OCI-LY7 (cell line): ENCODE data around the gene HHIPL2. TPM values are rescaled to one million over a fixed set of nuclear protein-coding genes. Genes with fewer than 3 reads are reported as not detected.

ENCODE experiments used
- BruUV-seq: library from RNA; stranded (reverse); fragments of 400-500 nt; replicated peaks from 2 replicates; lab custom pipeline; 2021; lab: Mats Ljungman, UMichigan
- CTCF ChIA-PET: fragments of 300-600 bp; sonication (Branson Sonifier 250); formaldehyde crosslinking; loops from one replicate; lab custom pipeline; 2022; ENCODE audit warnings: antibody characterized with exemption; ENCODE audit not compliant: unreplicated experiment; lab: Charles Lee
- POLR2A ChIA-PET: fragments of 300-600 bp; sonication (Branson Sonifier 250); formaldehyde crosslinking; loops from one replicate; lab custom pipeline; 2022; ENCODE audit warnings: antibody characterized with exemption; lab: Charles Lee
- DNase-seq: peaks from one replicate; pipeline ENCODE4 v3.0.0-alpha.2; 2015; ENCODE audit warnings: low spot score
- H2AFZ ChIP-seq: fragments of 200-600 bp; sonication (generic), shearing (Covaris generic); 2 replicates; pipeline ENCODE4 v1.6.1; 2014; ENCODE audit warnings: mild to moderate bottlenecking, antibody characterized with exemption, low read length, moderate library complexity
- H3K27ac ChIP-seq: fragments of 200-600 bp; sonication (generic); 2 replicates; pipeline ENCODE4 v1.5.1; 2014; ENCODE audit warnings: mixed run types, low read depth, mild to moderate bottlenecking, moderate library complexity, low read length, inconsistent platforms; ENCODE audit not compliant: poor library complexity, severe bottlenecking
- H3K36me3 ChIP-seq: fragments of 200-600 bp; sonication (generic); 2 replicates; pipeline ENCODE4 v1.6.1; 2014; ENCODE audit warnings: mild to moderate bottlenecking, antibody characterized with exemption, low read length, moderate library complexity, mixed read lengths; ENCODE audit not compliant: insufficient read depth
- H3K4me1 ChIP-seq: fragments of 200-600 bp; sonication (generic); 2 replicates; pipeline ENCODE4 v1.5.1; 2014; ENCODE audit warnings: mild to moderate bottlenecking, low read length; ENCODE audit not compliant: insufficient read depth, poor library complexity, severe bottlenecking
- H3K4me2 ChIP-seq: fragments of 200-600 bp; sonication (generic); 2 replicates; pipeline ENCODE4 v1.6.1; 2014; ENCODE audit warnings: mild to moderate bottlenecking, low read length
- H3K4me3 ChIP-seq: fragments of 200-600 bp; sonication (generic); 2 replicates; pipeline ENCODE4 v1.5.1; 2014; ENCODE audit warnings: mild to moderate bottlenecking, low read depth, low read length; ENCODE audit not compliant: poor library complexity, severe bottlenecking
- H3K79me2 ChIP-seq: fragments of 200-600 bp; sonication (generic); 2 replicates; pipeline ENCODE4 v1.6.1; 2016; ENCODE audit warnings: low read depth, mild to moderate bottlenecking, low read length, moderate library complexity, mixed read lengths; ENCODE audit not compliant: insufficient read depth
- H3K9me2 ChIP-seq: fragments of 200-600 bp; sonication (generic); 2 replicates; pipeline ENCODE4 v1.6.1; 2016; ENCODE audit warnings: mild to moderate bottlenecking, low read length, mixed read lengths; ENCODE audit not compliant: insufficient read depth
- H3K9me3 ChIP-seq: fragments of 200-600 bp; sonication (generic); 2 replicates; pipeline ENCODE4 v1.6.1; 2014; ENCODE audit warnings: mild to moderate bottlenecking, mixed run types, low read length, mixed read lengths
- H4K20me1 ChIP-seq: fragments of 200-600 bp; sonication (generic); 2 replicates; pipeline ENCODE4 v1.6.1; 2014; ENCODE audit warnings: mild to moderate bottlenecking, antibody characterized with exemption, low read length, moderate library complexity, mixed read lengths; ENCODE audit not compliant: insufficient read depth
- EZH2phosphoT487 ChIP-seq: fragments of 200-600 bp; sonication (generic); IDR thresholded peaks from 2 replicates; pipeline ENCODE4 v1.6.1; 2018; ENCODE audit warnings: low read depth, borderline replicate concordance, mild to moderate bottlenecking, mixed run types, antibody characterized with exemption, low read length, moderate library complexity, mixed read lengths
- intact Hi-C: fragments of 100-400 bp; cut with micrococcal nuclease; formaldehyde crosslinking; loops from one replicate; pipeline ENCODE4 v1.10.0; 2022; ENCODE audit not compliant: unreplicated experiment
- total RNA-seq, 2 experiments: library from RNA; depleted of rRNA in 1 of 2; stranded (reverse); fragments of >200 nt in 1 of 2; shearing (Covaris generic) in 1 of 2; gene quantifications; 2 replicates each; pipeline ENCODE4 v1.2.3, GENCODE V29; 2014 to 2022
- TF ChIP-seq, protein P1 (sequence below): fragments of 200-600 bp; sonication (generic); conservative IDR thresholded peaks from 2 replicates; pipeline ENCODE4 v1.5.1; 2014; ENCODE audit warnings: mild to moderate bottlenecking, antibody characterized with exemption, low read length, moderate library complexity, mixed read lengths

HHIPL2 gene
- total RNA-seq, 2 experiments from 2014 or later, result 0.92 TPM; not detected in 1

GRCh38 chr1:222557574-222557973, 9.7 kb upstream of the HHIPL2 start:
- intact Hi-C loops, result no loop called here
- no peaks in the 10 kb centered on the region for H3K9me2 ChIP-seq
- no peak overlapping the region for H3K27ac ChIP-seq
- BruUV-seq, result no TSS peak
- H2AFZ ChIP-seq, result no peak overlapping the region
- H3K36me3 ChIP-seq, result peaks cover 60% of the 10 kb centered on the region
- no peak overlapping the region for H3K4me2 ChIP-seq
- no peaks in the 10 kb centered on the region for H3K4me1 ChIP-seq
- ChIA-PET CTCF (no interaction called here), POLR2A (interaction anchor here (2.6 kb wide), 1 partner anchor 20 kb away, joined by 11 read pairs; no protein-coding TSS in a partner anchor)
- H4K20me1 ChIP-seq, result no peaks in the 10 kb centered on the region
- H3K79me2 ChIP-seq, result no peaks in the 10 kb centered on the region
- TF ChIP-seq EZH2phosphoT487, result no peak
- TF ChIP-seq, protein P1, sequence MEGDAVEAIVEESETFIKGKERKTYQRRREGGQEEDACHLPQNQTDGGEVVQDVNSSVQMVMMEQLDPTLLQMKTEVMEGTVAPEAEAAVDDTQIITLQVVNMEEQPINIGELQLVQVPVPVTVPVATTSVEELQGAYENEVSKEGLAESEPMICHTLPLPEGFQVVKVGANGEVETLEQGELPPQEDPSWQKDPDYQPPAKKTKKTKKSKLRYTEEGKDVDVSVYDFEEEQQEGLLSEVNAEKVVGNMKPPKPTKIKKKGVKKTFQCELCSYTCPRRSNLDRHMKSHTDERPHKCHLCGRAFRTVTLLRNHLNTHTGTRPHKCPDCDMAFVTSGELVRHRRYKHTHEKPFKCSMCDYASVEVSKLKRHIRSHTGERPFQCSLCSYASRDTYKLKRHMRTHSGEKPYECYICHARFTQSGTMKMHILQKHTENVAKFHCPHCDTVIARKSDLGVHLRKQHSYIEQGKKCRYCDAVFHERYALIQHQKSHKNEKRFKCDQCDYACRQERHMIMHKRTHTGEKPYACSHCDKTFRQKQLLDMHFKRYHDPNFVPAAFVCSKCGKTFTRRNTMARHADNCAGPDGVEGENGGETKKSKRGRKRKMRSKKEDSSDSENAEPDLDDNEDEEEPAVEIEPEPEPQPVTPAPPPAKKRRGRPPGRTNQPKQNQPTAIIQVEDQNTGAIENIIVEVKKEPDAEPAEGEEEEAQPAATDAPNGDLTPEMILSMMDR, result no peak
- no peak overlapping the region for H3K4me3 ChIP-seq
- no peak for DNase-seq
- H3K9me3 ChIP-seq, result no peaks in the 10 kb centered on the region

GRCh38 chr1:222557148-222557547, 9.2 kb upstream of the HHIPL2 start:
- H3K4me1 ChIP-seq, result no peaks in the 10 kb centered on the region
- H3K4me2 ChIP-seq, result no peak overlapping the region
- ChIA-PET CTCF (no interaction called here), POLR2A (interaction anchor here (1.1 to 1.4 kb wide), 2 partner anchors 45 to 175 kb away, joined by 3 read pairs; no protein-coding TSS in a partner anchor)
- H3K9me3 ChIP-seq, result no peaks in the 10 kb centered on the region
- intact Hi-C loops, result no loop called here
- no peak overlapping the region for H3K4me3 ChIP-seq
- peaks cover 56% of the 10 kb centered on the region for H3K36me3 ChIP-seq
- no peak overlapping the region for H2AFZ ChIP-seq
- no TSS peak for BruUV-seq
- no peak overlapping the region for H3K27ac ChIP-seq
- no peaks in the 10 kb centered on the region for H3K9me2 ChIP-seq
- TF ChIP-seq, protein P1, result no peak
- TF ChIP-seq EZH2phosphoT487, result no peak
- H3K79me2 ChIP-seq, result no peaks in the 10 kb centered on the region
- DNase-seq, result no peak
- H4K20me1 ChIP-seq, result no peaks in the 10 kb centered on the region

DNA sequence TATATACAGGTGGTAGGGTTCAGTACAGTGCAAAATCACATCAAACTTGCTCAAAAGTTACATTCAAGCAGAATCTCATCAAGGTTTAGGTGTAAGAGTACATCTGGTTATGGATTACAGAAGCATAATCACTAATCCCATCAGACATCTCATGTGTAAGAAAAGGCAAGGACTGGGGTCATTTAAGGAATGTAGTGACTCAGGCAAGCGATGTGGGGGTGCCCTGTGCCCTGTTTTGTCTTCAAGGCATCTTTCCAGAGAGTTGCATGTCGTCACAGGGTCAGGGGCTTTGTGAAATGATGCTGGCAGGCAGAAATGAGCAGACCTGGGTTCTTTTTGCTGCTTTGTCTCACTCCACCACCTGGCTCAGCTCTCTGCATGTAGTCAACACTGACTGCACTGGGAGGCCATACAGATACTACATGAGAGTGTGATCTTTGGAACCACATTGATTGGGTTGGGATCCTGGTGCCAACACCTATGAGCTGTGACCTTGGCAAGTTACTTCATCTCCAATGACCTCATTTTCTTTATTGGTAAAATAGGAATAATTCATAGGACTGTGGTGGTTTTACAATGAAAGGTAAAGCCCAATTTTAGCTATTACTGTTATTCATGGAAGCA, 8.2 kb upstream of the HHIPL2 start:
- ChIA-PET CTCF (no interaction called here), POLR2A (interaction anchor here (0.8 to 1.4 kb wide), 4 partner anchors 23 to 176 kb away, joined by 3 read pairs; no protein-coding TSS in a partner anchor)
- Histone ChIP-seq H3K4me1 (no peaks in the 10 kb centered on the region), H3K4me3 (no peak overlapping the region), H4K20me1 (no peaks in the 10 kb centered on the region), H3K9me2 (no peaks in the 10 kb centered on the region), H2AFZ (no peak overlapping the region), H3K79me2 (no peaks in the 10 kb centered on the region), H3K36me3 (peaks cover 49% of the 10 kb centered on the region), H3K27ac (no peak overlapping the region), H3K4me2 (no peak overlapping the region), H3K9me3 (no peaks in the 10 kb centered on the region)
- intact Hi-C loops, result no loop called here
- DNase-seq, result no peak
- TF ChIP-seq, protein P1, result no peak
- no peak for TF ChIP-seq EZH2phosphoT487
- BruUV-seq, result no TSS peak
